GDM1 (cell line): Measurements from ENCODE around the gene LIN7A.
"Not testable (repeated sequence)": the region's sequence is repeated elsewhere in the genome, so short reads cannot be mapped to it uniquely, and the experiment has no call there.

Source experiments
- DNase-seq: peaks from one replicate; lab custom pipeline; 2025; lab: John Stamatoyannopoulos, UW

The LIN7A gene

DNA sequence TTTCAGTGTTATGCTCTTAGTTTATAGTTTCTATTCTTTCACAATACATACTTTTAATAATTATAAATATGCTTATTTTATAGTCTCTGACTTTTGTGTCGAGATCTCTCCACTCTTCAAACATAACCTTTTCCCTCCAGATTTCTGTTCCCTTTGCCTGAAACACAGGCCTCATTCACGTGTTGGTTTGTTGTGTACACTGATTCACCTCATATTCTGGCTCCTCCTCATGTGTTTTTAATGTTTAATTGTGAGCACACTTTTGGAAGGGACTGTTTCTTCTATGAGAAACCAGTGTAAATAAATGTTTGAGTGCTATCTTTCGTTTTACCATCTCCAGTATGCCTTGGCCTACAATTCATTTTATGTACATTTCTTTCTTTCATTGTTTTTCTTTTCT is 20.1 kb downstream of the LIN7A start:
- no peak for DNase-seq

DNA sequence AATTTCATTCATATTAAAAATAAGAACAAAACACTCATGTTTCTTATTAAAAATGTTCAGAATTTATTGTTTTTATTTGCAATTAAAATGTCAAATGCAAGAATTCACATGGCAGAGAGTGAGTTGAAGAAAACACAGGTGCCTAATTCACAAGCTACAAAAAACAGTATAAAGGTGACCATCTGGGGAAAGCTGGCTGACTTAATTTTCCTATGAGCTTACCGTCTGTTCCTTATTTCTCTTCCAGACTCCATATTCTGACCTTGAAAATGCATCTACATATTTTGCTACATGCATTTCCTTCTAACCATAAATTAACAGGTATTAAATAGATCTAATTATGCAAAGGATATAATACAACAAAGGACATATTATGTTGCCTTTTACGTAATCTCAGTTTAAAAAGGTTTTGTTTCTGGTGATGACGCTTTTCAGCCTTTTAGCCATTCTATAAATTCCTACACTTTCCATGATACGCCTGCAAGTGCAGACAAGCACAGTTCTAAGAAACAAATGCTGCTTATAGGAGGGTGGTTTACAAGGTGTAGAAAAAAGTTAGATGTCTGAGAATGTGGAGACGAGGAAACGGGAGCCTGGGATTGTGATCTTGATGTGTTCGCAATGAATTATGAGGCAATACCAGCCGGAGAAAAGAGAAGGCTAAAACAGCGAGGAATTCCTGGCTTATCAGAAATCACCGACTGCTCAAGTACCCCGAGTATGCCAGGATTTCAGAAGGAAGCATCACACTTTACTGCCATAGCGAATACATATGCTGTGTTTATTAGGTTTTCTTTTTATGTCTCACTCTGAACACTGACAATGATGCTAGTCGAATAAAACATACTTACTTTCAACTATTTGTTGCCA is 24.6 kb downstream of the LIN7A start:
- no peak for DNase-seq

DNA sequence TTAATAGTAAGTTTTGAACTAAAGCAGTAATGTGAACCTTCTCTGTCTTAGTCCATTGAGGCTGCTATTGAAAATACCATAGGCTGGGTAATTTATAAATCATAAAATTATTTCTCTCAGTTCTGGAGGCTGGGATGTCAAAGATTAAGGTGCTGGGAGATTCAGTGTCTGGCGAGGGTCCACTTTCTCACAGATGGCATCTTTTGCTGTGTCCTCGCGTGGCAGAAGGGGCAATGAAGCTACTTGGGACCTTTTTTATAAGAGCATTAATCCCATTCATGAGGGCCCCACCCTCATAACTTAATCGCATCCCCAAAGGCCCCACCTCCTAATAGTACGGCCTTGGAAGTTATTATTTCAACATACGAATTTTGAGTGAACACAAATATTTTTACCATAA is 28.4 kb downstream of the LIN7A start:
- no peak for DNase-seq

DNA sequence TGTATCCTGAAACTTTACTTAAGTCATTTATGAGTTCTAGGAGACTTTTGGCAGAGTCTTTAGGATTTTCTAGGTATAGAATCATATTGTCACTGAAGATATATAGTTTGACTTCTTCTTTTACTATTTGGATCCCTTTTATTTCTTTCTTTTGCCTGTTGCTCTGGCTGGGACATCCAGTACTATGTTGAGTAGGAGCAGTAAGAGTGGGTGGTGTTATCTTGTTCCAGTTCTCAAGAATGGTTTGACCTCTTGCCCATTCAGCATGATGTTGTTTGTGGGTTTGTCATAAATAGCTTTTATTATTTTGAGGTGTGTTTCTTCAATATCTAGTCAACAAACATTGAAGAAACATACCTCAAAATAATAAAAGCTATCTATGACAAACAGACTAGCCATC is 35.0 kb downstream of the LIN7A start:
- no peak for DNase-seq

DNA sequence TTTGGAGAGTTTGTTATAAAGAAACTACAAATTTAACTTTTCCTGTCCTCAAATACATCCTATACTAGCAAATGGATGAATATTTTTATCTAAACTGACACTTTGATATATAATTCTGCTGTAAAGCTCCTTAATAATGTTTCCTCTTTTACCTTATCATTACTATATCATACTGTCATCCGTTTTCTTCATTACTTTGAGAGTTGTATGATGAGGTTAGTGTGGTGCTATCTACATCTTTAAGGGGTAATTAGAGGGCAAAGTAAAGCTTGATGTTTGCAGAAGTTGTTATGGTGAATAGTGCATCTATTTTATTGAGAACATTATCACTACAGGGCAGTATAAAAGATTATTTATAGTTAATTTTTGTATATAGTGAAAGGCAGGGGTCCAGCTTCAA is 36.1 kb downstream of the LIN7A start:
- DNase-seq = no peak

DNA sequence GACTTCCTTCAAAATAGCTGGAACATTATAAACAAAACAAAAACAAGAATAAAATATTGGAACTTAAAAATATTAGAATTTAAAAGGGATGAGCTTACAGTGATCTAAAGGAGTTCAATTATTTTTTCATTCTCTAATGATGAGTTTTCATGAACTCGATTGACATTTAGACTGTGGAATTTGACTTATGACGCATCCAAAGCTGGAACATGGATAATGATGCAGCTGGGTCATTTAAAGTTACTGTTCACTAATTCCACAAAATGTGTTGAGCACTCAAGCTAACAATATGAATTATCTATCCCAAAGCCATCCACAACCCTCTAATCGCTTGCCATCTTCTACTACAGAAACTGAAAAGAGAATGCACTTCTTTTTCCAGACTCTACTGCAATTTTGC is 42.5 kb downstream of the LIN7A start:
- DNase-seq = no peak

DNA sequence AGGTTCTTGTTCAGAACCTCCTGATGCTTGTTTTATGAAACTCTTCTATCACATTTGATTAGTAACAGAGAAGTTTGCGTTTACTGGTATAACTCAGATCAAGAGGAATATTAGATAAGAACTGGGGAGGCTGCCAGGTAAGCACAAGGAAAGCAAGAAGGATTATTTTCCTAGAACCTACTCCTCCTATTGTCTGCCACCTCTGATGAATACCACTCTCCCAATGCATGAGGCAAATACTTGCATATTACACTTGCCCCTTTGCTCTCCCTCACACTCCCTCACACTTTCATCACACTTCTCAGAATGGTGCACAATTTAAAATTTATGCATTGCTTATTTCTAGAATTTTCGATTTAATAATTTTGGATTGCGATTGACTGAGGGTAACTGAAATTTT is 43.6 kb downstream of the LIN7A start:
- no peak for DNase-seq

DNA sequence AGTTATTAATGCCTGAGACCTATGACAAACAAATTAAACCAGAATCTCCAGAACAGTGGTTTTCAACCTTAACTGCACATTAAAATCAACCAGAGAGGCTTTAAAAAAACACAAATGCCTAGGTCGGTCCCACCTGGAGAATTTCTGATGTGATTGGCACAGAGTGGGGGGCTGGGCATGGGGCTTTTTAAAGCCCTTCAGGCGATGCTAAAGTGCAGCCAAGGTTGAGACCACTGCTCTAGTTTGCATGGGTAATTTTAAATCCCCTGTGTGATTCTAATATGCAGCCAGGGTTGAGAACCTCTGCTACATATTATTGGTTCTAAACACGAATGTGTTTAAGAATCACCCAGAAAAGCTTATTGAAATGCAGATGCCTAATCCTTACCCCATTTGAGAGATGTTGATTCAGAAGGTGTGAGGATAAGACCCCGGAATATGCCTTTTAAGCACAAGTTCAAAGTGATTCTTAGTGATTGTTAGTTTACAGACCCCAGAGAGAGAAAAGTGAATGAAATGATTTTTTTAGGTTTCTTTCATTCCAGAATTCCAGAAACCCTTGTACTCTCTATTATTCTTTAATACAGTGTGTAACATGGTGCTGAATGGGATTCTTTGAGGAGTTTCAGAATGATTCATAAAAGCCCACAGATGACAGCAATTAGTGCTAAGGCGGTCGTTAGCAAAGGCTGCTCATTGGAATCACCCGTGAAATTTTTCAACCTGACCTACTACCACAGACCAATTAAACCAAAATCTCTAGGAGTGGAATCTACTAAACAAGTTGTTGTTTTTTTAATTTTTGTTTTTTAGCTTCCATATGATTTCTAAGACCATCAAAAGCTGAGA is 44.9 kb downstream of the LIN7A start:
- no peak for DNase-seq

DNA sequence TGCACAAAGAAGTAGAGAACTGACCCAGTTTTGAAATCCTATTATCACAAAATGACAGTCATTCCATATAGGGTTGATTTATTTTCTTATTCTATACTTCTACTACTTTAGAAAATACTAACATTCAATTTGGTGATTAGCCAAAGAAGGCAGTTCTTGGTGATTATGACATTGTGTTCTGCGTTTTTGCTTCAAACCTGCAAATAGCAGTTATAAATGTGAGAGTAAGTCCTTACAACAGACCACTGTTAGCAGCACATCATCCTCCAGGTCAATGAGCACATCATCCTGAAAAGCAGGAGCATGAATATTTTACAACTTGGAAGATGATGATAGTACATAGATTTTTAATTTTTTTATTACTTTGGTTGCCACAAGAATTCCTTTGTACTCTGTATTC is 53.1 kb downstream of the LIN7A start:
- no peak for DNase-seq

DNA sequence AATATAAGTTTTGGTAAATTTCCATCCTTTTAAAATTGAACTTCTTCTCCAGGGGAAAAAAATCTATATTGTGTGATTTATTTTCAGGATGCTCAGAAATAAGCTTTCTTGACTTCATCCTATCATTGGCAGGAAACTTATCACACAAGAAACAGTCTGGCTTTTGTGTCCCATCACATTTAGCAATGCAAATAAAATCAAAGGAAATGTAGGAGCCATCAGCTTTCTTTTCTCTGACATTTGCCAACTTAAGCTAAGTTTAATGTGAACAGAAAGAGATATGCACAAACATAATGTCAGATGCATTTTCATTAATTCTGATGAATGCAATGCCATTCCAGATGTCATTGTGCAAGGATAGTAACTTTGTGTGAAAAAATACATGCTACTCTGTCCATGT is 56.6 kb downstream of the LIN7A start:
- no peak for DNase-seq

DNA sequence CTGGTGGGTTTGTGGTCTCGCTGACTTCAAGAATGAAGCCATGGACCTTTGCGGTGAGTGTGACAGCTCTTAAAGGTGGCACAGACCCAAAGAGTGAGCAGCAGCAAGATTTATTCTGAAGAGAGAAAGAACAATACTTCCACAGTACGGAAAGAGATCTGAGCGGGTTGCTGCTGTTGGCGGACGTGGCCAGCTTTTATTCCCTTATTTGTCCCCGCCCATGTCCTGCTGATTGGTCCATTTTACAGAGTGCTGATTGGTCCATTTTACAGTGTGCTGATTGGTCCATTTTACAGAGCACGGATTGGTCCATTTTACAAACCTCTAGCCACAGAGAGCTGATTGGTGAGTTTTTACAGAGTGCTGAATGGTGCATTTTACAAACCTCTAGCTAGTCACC is 59.3 kb downstream of the LIN7A start:
- DNase-seq = not testable (repeated sequence)

DNA sequence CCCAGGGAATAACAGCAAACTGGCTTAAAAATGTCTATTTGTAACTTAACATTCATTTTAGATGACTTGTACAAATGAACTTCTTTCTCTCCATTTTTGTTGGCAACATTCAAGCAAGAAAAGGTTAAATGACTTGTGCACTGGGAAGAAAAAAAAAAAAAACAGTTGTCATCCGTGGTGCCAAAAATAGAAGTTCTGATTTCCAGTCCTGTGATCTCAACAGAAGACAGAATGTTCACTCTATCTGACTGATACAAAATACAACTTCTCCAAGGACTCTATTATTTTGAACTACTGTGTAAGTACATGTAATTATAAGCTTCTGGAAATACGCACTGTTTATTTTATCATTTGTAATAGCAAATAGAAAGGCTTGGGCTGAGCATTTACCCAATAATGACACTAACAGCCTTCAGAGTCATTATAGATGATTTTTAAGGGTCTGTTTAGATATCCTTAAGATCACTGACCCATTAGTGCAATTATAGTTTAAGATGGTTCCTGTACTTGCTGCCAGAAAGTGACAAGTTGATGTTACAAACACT is 59.9 kb downstream of the LIN7A start:
- no peak for DNase-seq

DNA sequence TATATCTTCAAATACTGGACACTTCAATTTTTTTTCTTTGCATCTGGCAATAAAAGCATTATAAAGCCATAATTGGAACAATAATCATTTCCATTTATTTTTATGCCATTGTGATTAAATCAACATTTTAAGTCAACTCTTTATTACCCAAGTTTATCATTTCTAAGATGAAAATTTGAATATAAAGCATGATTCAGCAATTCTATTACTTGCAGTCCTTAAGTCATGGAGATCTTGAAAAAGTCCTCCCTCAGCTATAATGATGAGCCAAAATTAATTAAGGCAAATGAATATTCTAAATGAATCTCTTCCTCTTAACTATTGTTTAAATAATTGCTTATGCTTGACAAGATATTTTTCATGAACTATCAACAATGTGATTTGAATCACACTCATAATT is 65.7 kb downstream of the LIN7A start:
- no peak for DNase-seq

DNA sequence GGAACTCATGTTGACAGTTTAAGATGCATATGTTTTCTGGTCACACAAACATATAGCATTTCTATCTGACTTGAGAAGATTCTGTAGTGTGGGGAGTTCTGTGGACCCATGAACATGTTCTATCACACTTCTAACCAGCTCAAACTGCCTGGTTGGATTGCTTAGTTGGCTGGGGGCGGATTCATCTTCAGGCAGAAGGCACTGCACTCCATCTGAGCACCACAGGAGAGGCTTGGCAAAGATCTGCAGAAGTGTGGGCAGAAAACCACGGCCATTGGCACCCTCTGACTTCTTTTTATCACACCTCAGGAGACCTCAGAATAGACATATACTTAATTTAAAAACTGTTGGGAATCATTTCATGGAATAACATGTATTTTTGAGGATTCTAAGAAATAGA is 68.5 kb downstream of the LIN7A start:
- no peak for DNase-seq

DNA sequence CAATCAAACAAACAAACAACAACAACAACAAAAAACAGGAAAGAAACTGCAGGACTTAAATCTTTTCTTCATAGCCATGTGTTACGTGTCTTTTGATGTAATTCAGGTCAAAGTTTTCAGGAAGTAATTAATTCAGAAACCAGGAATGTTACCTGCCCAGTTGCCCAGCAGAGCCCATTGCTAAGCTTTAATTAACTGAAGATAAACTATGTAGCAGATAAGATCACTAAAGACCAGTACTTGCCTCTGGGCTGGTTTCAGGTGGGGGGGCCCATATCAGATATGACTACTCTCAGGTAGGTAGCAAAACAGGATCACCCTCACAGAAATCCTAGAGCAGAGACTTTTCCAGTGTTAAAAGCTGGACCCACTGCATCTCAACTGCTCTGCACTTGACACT is 69.2 kb downstream of the LIN7A start:
- no peak for DNase-seq

DNA sequence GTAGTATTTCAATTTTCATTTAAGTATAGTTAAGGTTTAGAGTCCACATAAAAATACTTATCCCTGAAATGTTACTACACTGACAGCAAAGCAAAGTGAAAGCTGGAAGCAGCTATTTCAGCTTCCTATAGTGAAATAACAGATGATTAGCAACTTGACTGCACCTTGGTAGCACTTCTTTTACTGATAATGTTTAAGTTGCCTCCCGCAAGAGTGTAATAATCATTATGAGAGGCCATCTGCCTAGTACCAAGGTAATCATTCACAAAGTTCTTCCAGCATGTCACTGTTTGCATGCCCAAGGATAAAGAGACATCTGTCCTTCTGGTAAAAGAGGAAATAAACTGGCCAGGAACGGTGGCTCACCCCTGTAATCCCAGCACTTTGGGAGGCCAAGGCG is 69.8 kb downstream of the LIN7A start:
- no peak for DNase-seq

DNA sequence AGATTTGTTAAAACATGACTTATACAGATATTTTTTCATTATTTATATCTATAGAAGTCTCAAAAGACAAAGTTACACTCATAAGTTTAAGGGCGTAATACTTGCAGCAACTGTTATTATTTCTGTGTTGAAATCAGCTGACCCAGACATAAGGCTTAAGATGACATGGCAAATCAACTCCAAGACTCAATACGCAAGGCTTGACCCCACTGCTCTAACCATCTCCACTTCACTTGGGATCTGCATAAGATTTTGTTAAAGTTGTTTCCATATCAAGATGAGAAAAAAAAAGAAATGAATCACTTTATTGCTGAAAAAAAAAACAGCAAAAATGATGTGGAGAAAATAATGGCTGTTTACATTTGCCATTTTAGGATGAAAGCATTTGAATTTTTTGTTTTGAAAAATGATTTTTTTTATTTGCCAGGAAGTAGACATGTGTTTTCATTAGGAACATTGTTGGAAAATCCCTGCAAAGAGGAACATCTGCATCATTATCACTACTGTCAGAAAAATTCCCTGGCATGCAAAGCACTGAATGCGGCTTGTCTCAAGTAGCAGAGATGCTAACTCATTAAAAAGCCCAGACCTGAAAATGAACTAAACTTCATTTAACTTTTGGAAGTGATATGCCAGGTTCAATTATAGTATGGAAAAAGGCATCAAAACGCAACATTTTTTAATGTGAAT is 73.5 kb downstream of the LIN7A start:
- no peak for DNase-seq

DNA sequence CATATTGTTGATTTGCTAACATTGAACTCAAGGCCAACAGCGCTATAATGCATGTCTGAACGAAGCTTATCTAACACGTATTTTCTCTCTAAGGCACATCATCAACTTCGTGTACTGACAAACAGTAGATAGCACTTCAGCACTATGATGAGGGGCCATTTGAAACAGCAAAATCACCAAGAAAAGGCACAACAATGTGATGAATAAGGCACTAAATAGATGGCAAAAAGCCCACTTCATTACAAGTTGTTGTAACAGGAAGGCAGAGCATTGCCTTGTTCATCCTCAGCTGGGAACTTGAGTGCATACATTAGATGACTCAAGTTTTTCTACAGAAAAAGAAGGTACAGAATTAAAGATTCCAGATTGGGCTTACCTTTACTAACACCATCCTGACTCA is 75.2 kb downstream of the LIN7A start:
- no peak for DNase-seq

DNA sequence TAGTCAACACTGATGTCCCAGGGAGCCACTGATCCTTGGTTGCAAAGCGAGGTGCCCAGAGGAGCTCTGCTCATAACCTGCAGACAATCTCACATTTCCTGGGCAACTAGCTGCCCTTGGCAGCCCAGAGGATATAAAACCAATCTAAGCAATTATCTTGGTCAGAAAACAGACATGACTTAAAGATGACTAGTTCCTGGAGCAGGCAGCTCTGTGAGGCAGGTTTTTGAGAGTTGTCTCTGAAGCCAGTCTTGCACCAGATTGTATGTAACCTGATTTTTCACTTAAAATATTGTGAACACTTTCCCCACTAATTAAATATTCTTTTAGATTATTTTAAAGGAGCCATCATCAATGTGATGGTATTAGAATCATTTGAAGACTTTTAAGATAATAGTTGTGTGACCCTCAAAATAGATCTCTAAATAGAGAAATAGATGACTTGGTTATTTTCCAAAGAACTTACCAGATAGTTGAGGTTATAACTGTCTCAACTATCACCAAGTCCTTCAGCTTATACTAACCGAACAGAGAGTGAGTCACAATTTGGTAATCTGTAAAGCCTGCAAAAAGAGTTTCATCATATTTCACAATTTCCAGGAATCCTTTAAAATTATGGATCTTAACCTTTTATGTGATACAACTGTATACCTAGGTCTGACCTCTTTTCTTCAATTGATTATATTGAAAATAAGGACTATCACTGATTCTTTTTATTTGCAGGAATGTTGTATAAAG is 75.9 kb downstream of the LIN7A start:
- no peak for DNase-seq

DNA sequence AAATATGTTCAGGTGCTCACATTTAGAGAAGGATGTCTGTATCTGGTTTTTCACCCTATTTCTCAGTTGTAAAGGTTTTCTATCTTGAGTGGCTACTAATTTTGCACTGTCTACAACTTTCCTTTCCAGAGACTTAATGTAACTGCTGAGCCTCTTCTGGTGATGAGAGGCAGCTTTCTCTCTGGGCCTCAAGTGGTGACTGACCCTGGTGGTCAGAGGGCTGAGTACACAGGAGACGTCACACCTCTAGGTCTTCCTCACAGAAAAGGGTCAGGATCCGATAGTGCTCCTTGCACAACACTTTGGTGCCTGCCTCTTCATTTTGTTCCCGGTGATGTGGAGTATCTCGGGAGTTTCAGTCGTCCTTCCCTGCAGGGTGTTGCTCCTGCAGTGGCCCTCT is 76.8 kb downstream of the LIN7A start:
- no peak for DNase-seq

DNA sequence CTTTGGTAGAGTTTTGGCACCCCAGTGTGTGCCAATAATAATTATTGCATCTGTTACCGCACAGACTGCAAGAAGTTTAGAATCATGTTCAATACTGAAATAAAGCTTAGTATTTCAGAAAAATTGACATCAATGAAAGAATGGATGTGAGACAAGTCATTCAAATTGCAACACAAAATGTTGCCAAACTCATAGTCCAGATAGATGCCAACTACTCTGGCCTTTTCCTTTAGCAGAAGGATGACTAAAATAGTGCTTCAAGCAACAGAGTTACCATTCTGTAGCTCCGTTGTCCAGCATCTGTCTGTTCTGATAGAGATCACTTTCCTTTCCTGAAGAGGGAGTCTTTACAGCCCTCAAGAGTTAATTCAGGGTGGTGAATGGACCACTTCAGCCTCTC is 77.5 kb downstream of the LIN7A start:
- DNase-seq = no peak

DNA sequence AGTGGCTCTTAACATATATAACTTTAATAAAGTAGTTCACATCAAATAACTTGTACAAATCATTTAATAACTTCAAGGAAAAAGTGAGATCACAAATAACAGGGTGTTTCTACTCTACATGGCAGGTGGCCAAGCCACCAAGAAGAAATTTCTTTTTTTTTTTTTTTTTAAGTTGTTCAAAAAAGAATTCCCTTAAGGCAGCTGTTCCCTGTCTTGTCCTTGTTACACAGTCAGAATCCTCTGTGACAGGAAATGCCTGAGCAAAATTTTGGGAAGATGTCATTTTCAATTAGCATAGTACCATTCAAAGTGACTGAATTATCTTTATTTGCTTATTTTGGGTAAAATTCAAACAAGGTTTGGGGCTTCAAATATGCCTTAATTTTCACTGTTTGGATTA is 79.4 kb downstream of the LIN7A start:
- no peak for DNase-seq
